Stomach (tissue), 4 donors: ENCODE results near the gene CENPX.

Experiments
- CTCF ChIP-seq, 7 experiments: fragments of 450-650 bp in 4 of 7; fragments of 200-600 bp in 3 of 7; sonication (generic) in 3 of 7; IDR thresholded peaks; one replicate each; pipeline ENCODE4 v1.5.1; 2016 to 2019; ENCODE audit warnings: antibody characterized with exemption in 7 of 7, control low read depth in 2 of 7, mild to moderate bottlenecking in 1 of 7
- POLR2A ChIP-seq, 4 donors: fragments of 450-650 bp; IDR thresholded peaks; one replicate each; pipeline ENCODE4 v1.6.1; 2016; ENCODE audit warnings: antibody characterized with exemption in 4 of 4, control low read depth in 2 of 4, mild to moderate bottlenecking in 1 of 4, moderate library complexity in 1 of 4

- TF ChIP-seq CTCF (IDR thresholded peaks at IDR 0.05) (no peak), POLR2A (IDR thresholded peaks at IDR 0.05) (no peak)
Measured at GRCh38 chr17:82053556-82054263, 31.0 kb upstream of the CENPX start.
